Vagina (tissue), 2 donors: ENCODE data around the gene THAP3.
"Not testable (repeated sequence)": the region's sequence is repeated elsewhere in the genome, so short reads cannot be mapped to it uniquely, and the experiment has no call there.

Source experiments
- POLR2A ChIP-seq, 2 donors: fragments of 450-650 bp; IDR thresholded peaks; one replicate each; pipeline ENCODE4 v1.6.1; 2017; ENCODE audit warnings: antibody characterized with exemption in 2 of 2, mild to moderate bottlenecking in 2 of 2, moderate library complexity in 2 of 2
- POLR2AphosphoS5 ChIP-seq, 2 donors: sonication (generic); formaldehyde crosslinking; IDR thresholded peaks; one replicate each; pipeline ENCODE4 v1.9.0; 2017; ENCODE audit warnings: antibody characterized with exemption in 2 of 2, mild to moderate bottlenecking in 2 of 2, low read depth in 1 of 2; ENCODE audit not compliant: insufficient read depth in 1 of 2
- TF ChIP-seq, protein P1 (sequence below), 3 experiments: fragments of 450-650 bp in 2 of 3; fragments of 200-600 bp in 1 of 3; sonication (generic) in 1 of 3; IDR thresholded peaks; one replicate each; pipeline ENCODE4 v1.5.1; 2017 to 2019; ENCODE audit warnings: antibody characterized with exemption in 3 of 3, mild to moderate bottlenecking in 2 of 3, moderate library complexity in 2 of 3

DNA sequence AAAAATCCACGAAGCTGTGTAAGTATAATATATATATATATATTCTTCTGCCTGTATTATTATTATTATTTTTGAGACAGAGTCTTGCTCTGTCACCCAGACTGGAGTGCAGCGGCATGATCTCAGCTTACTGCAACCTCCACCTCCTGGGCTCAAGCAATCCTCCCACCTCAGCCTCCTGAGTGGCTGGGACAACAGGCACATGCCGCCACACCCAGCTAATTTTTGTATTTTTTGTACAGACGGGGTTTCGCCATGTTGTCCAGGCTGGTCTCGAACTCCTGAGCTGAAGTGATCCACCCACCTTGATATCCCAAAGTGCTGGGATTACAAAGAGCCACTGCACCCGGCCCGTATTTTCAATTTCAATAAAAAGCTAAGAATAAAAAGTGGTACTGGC is 24.7 kb upstream of the THAP3 start:
- TF ChIP-seq, protein P1, sequence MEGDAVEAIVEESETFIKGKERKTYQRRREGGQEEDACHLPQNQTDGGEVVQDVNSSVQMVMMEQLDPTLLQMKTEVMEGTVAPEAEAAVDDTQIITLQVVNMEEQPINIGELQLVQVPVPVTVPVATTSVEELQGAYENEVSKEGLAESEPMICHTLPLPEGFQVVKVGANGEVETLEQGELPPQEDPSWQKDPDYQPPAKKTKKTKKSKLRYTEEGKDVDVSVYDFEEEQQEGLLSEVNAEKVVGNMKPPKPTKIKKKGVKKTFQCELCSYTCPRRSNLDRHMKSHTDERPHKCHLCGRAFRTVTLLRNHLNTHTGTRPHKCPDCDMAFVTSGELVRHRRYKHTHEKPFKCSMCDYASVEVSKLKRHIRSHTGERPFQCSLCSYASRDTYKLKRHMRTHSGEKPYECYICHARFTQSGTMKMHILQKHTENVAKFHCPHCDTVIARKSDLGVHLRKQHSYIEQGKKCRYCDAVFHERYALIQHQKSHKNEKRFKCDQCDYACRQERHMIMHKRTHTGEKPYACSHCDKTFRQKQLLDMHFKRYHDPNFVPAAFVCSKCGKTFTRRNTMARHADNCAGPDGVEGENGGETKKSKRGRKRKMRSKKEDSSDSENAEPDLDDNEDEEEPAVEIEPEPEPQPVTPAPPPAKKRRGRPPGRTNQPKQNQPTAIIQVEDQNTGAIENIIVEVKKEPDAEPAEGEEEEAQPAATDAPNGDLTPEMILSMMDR (IDR thresholded peaks at IDR 0.05), result not testable (repeated sequence)
- not testable (repeated sequence) for TF ChIP-seq POLR2AphosphoS5 (IDR thresholded peaks at IDR 0.05; ENCODE audit: insufficient read depth in 1 of 2, low read depth in 1 of 2); POLR2A (IDR thresholded peaks at IDR 0.05)
